SK-N-SH (cell line): ENCODE measurements around the gene CD74.

Experiments
- CTCF ChIP-seq: fragments of 200-600 bp; sonication (generic); IDR thresholded peaks from 2 replicates; pipeline ENCODE4 v1.6.1; 2017; ENCODE audit warnings: antibody characterized with exemption, mild to moderate bottlenecking, moderate library complexity
- JUND ChIP-seq: IDR thresholded peaks from 2 replicates; pipeline ENCODE4 v1.4.0; 2012
- RAD21 ChIP-seq: IDR thresholded peaks from 2 replicates; pipeline ENCODE4 v1.6.1; 2012; ENCODE audit warnings: mild to moderate bottlenecking, low read length
- RFX5 ChIP-seq: IDR thresholded peaks from 2 replicates; pipeline ENCODE4 v1.6.1; 2012; ENCODE audit warnings: mild to moderate bottlenecking, improper control_type of control experiment, low read length
- RXRA ChIP-seq: IDR thresholded peaks from 2 replicates; pipeline ENCODE4 v1.4.0; 2012; ENCODE audit warnings: low read depth, mild to moderate bottlenecking, borderline replicate concordance
- ZBTB33 ChIP-seq: IDR thresholded peaks from 2 replicates; pipeline ENCODE4 v1.4.0; 2012; ENCODE audit warnings: low read depth, borderline replicate concordance

GRCh38 chr5:150419630-150420270 lies 7.0 kb upstream of the CD74 start:
- TF ChIP-seq CTCF = no peak
- no peak for TF ChIP-seq JUND
- TF ChIP-seq ZBTB33 = no peak
- TF ChIP-seq RXRA = no peak
- TF ChIP-seq RAD21 = no peak
- no peak for TF ChIP-seq RFX5
